WTC11 (cell line): ENCODE data around the gene NT5C. TPM values are rescaled to one million over a fixed set of nuclear protein-coding genes. Genes with fewer than 3 reads are reported as not detected.
A peak's percentile ranks its signal among the peaks of the same experiment; 100 is the strongest.
"Not testable (repeated sequence)": the region's sequence is repeated elsewhere in the genome, so short reads cannot be mapped to it uniquely, and the experiment has no call there.

ENCODE experiments used
- ATAC-seq: fragments of 200-7000 bp; cut with Tn5 transposase; 2 replicates; pipeline ENCODE4 v1.10.0; 2021; ENCODE audit warnings: mild to moderate bottlenecking, moderate library complexity
- CTCF ChIA-PET: fragments of 300-600 bp; sonication (Branson Sonifier 250); formaldehyde crosslinking; loops from one replicate; lab custom pipeline; 2021; ENCODE audit warnings: antibody characterized with exemption; lab: Charles Lee
- POLR2A ChIA-PET: fragments of 350-600 bp; sonication (Branson Sonifier 250); formaldehyde crosslinking; loops from one replicate; lab custom pipeline; 2021; ENCODE audit warnings: antibody characterized with exemption; lab: Charles Lee
- DNase-seq: peaks from one replicate; pipeline ENCODE4 v3.0.0; 2021; ENCODE audit warnings: low spot score
- H3K27ac Mint-ChIP-seq: 2 replicates; pipeline ENCODE4 v1.8.0; 2021; ENCODE audit warnings: mixed read lengths
- H3K27me3 Mint-ChIP-seq: 2 replicates; pipeline ENCODE4 v1.8.0; 2021; ENCODE audit warnings: low read depth, mild to moderate bottlenecking, moderate library complexity, mixed read lengths
- H3K36me3 Mint-ChIP-seq: 2 replicates; pipeline ENCODE4 v1.8.0; 2021; ENCODE audit warnings: mixed read lengths
- H3K4me1 Mint-ChIP-seq: 2 replicates; pipeline ENCODE4 v1.8.0; 2022; ENCODE audit warnings: mixed read lengths
- H3K4me3 Mint-ChIP-seq: 2 replicates; pipeline ENCODE4 v1.8.0; 2021; ENCODE audit warnings: mild to moderate bottlenecking, moderate library complexity, mixed read lengths
- H3K9me3 Mint-ChIP-seq: 2 replicates; pipeline ENCODE4 v1.8.0; 2021; ENCODE audit warnings: mixed read lengths
- ATF1 ChIP-seq: sonication (generic); formaldehyde crosslinking; IDR thresholded peaks from 2 replicates; pipeline ENCODE4 v1.8.1; 2023; ENCODE audit warnings: mild to moderate bottlenecking, moderate library complexity, missing genetic modification reagents
- CREB1 ChIP-seq: sonication (generic); formaldehyde crosslinking; IDR thresholded peaks from 2 replicates; pipeline ENCODE4 v1.8.0; 2023; ENCODE audit warnings: mild to moderate bottlenecking, missing genetic modification reagents
- CREM ChIP-seq: sonication (generic); formaldehyde crosslinking; IDR thresholded peaks from 2 replicates; pipeline ENCODE4 v1.8.1; 2022; ENCODE audit warnings: mild to moderate bottlenecking, missing genetic modification reagents, moderate library complexity
- FOXK1 ChIP-seq: sonication (generic); formaldehyde crosslinking; IDR thresholded peaks from 2 replicates; pipeline ENCODE4 v1.8.0; 2022; ENCODE audit warnings: mild to moderate bottlenecking, moderate library complexity, missing genetic modification reagents
- JAZF1 ChIP-seq: fragments of 250-450 bp; sonication (Bioruptor Pico); IDR thresholded peaks from 2 replicates; pipeline ENCODE4 v1.9.0; 2021; ENCODE audit warnings: moderate library complexity, mild to moderate bottlenecking, inconsistent platforms
- JUN ChIP-seq: sonication (generic); formaldehyde crosslinking; IDR thresholded peaks from 2 replicates; pipeline ENCODE4 v1.8.0; 2023; ENCODE audit warnings: mild to moderate bottlenecking, missing genetic modification reagents
- NFATC4 ChIP-seq: fragments of 250-450 bp; sonication (Bioruptor Pico); IDR thresholded peaks from 2 replicates; pipeline ENCODE4 v1.9.0; 2021; ENCODE audit warnings: mild to moderate bottlenecking
- NFYB ChIP-seq: sonication (generic); formaldehyde crosslinking; conservative IDR thresholded peaks from 2 replicates; pipeline ENCODE4 v1.8.0; 2022; ENCODE audit warnings: low read depth, missing genetic modification reagents
- NR1H2 ChIP-seq: sonication (generic); formaldehyde crosslinking; IDR thresholded peaks from 2 replicates; pipeline ENCODE4 v1.9.0; 2021; ENCODE audit warnings: mild to moderate bottlenecking, moderate library complexity, missing genetic modification reagents
- TEAD1 ChIP-seq: sonication (generic); formaldehyde crosslinking; IDR thresholded peaks from 2 replicates; pipeline ENCODE4 v1.8.0; 2022; ENCODE audit warnings: mild to moderate bottlenecking, missing genetic modification reagents
- ZNF317 ChIP-seq: sonication (generic); formaldehyde crosslinking; IDR thresholded peaks from 2 replicates; pipeline ENCODE4 v1.8.1; 2023; ENCODE audit warnings: low read depth, mild to moderate bottlenecking, moderate library complexity, missing genetic modification reagents, borderline replicate concordance
- ZNF396 ChIP-seq: fragments of 250-450 bp; sonication (Bioruptor Pico); IDR thresholded peaks from 2 replicates; pipeline ENCODE4 v1.8.0; 2021; ENCODE audit warnings: mild to moderate bottlenecking, moderate library complexity, borderline replicate concordance
- total RNA-seq: library from RNA; stranded (reverse); gene quantifications from 3 replicates; pipeline ENCODE4 v1.2.3, GENCODE V29; 2021
- TF ChIP-seq, protein P1 (sequence below): sonication (generic); formaldehyde crosslinking; IDR thresholded peaks from 2 replicates; pipeline ENCODE4 v1.8.1; 2022; ENCODE audit warnings: missing genetic modification reagents, borderline replicate concordance
- TF ChIP-seq, protein P2 (sequence below): fragments of 250-450 bp; sonication (Bioruptor Pico); IDR thresholded peaks from 2 replicates; pipeline ENCODE4 v1.9.0; 2021; ENCODE audit warnings: mild to moderate bottlenecking, borderline replicate concordance

Gene NT5C
- total RNA-seq, 1 experiment from 2014 or later, result 91.0 TPM

GRCh38 chr17:75132018-75133000, 767 bp upstream of the NT5C start:
- H3K9me3 Mint-ChIP-seq, DNase-seq, H3K27me3 Mint-ChIP-seq, ATAC-seq: not testable (repeated sequence)
- Mint-ChIP-seq H3K36me3 (peaks cover 32% of the 10 kb centered on the region), H3K4me1 (peaks cover 20% of the 10 kb centered on the region), H3K27ac (peak overlapping the region; percentile 93), H3K4me3 (peak overlapping the region; percentile 74)
- CTCF ChIA-PET, result interaction anchor here (0.7 to 7.3 kb wide), 27 partner anchors 10 to 280 kb away, joined by 3 to 84 read pairs (median 6); partner anchors contain the start of genes ARMC7, JPT1, MIF4GD and SLC16A5
- POLR2A ChIA-PET, result interaction anchor here (0.7 to 2.1 kb wide), 6 partner anchors 18 to 118 kb away, joined by 3 to 8 read pairs (median 4); partner anchors contain the start of genes ARMC7, ATP5PD and KCTD2

DNA sequence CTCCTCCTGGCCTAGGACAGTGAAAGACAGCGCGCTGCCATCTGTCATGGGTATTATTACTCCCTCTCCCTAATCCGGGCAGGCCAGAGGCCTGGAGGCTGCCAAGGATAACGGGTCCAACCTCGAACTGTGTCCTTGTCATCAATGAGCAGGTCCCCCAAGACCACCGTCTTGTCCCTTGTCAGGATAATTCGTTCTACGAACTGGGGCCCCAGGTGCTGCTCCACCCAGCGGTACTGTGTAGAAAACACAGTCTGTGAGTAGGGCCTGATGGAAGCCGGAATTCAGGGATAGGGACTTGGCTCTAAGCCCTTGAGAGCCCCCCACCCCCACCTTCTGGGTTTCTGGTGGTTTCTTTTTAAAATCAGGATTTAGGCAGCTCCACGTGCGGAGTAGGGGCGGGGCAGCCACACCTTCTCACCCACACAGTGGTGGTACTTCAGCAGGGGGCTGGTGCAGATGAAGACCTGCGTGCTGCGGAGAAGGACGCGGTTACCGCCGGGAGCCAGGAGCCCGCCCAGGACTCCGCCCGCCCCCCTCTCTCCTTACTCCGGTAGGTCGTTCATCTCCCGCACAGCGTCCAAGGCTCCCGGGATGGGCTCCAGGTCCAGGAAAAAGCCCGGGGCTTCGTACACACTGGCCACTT, 787 bp downstream of the NT5C start:
- Mint-ChIP-seq H3K36me3 (peaks cover 19% of the 10 kb centered on the region), H3K9me3 (no peaks in the 10 kb centered on the region), H3K27ac (peak overlapping the region; percentile 87; the same call in 1 of the 2 replicates), H3K4me3 (peak overlapping the region; percentile 84), H3K4me1 (peaks cover 27% of the 10 kb centered on the region), H3K27me3 (no peaks in the 10 kb centered on the region)
- peak; percentile 52 for ATAC-seq
- TF ChIP-seq ZNF396 (CRISPR knock-in tag), result no peak
- TF ChIP-seq ZNF317 (CRISPR knock-in tag), result no peak
- no peak for TF ChIP-seq JAZF1 (CRISPR knock-in tag)
- peak; percentile 75 for DNase-seq
- POLR2A ChIA-PET, result interaction anchor here (0.5 to 2.1 kb wide), 9 partner anchors 17 to 84 kb away, joined by 3 to 8 read pairs (median 3); partner anchors contain the start of genes ARMC7, ATP5PD and KCTD2
- CTCF ChIA-PET, result interaction anchor here (0.6 to 7.3 kb wide), 27 partner anchors 12 to 282 kb away, joined by 3 to 84 read pairs (median 6); partner anchors contain the start of genes ARMC7, HID1, JPT1 and MIF4GD

GRCh38 chr17:75130059-75130631, 1.4 kb downstream of the NT5C start:
- Mint-ChIP-seq H3K4me1 (peaks cover 27% of the 10 kb centered on the region), H3K27ac (peak overlapping the region; percentile 87), H3K4me3 (peak overlapping the region; percentile 84), H3K27me3 (no peaks in the 10 kb centered on the region), H3K9me3 (no peaks in the 10 kb centered on the region)
- ChIA-PET CTCF (interaction anchor here (0.6 to 7.3 kb wide), 13 partner anchors 12 to 169 kb away, joined by 3 to 84 read pairs (median 7); partner anchors contain the start of genes ARMC7, JPT1 and SLC16A5), POLR2A (interaction anchor here (1.0 to 2.1 kb wide), 4 partner anchors 16 to 53 kb away, joined by 3 to 8 read pairs (median 4); partner anchors contain the start of gene ARMC7)
- TF ChIP-seq NR1H2 (CRISPR knock-in tag) (no peak), JUN (CRISPR knock-in tag) (no peak), CREM (CRISPR knock-in tag) (no peak), TEAD1 (no peak), NFATC4 (CRISPR knock-in tag) (no peak), CREB1 (no peak), ATF1 (CRISPR knock-in tag) (no peak), FOXK1 (no peak; the same call in 1 of the 2 replicates), JAZF1 (CRISPR knock-in tag) (no peak), NFYB (CRISPR knock-in tag) (no peak)
- TF ChIP-seq, protein P1, sequence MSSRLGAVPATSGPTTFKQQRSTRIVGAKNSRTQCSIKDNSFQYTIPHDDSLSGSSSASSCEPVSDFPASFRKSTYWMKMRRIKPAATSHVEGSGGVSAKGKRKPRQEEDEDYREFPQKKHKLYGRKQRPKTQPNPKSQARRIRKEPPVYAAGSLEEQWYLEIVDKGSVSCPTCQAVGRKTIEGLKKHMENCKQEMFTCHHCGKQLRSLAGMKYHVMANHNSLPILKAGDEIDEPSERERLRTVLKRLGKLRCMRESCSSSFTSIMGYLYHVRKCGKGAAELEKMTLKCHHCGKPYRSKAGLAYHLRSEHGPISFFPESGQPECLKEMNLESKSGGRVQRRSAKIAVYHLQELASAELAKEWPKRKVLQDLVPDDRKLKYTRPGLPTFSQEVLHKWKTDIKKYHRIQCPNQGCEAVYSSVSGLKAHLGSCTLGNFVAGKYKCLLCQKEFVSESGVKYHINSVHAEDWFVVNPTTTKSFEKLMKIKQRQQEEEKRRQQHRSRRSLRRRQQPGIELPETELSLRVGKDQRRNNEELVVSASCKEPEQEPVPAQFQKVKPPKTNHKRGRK (CRISPR knock-in tag), result no peak
- TF ChIP-seq, protein P2, sequence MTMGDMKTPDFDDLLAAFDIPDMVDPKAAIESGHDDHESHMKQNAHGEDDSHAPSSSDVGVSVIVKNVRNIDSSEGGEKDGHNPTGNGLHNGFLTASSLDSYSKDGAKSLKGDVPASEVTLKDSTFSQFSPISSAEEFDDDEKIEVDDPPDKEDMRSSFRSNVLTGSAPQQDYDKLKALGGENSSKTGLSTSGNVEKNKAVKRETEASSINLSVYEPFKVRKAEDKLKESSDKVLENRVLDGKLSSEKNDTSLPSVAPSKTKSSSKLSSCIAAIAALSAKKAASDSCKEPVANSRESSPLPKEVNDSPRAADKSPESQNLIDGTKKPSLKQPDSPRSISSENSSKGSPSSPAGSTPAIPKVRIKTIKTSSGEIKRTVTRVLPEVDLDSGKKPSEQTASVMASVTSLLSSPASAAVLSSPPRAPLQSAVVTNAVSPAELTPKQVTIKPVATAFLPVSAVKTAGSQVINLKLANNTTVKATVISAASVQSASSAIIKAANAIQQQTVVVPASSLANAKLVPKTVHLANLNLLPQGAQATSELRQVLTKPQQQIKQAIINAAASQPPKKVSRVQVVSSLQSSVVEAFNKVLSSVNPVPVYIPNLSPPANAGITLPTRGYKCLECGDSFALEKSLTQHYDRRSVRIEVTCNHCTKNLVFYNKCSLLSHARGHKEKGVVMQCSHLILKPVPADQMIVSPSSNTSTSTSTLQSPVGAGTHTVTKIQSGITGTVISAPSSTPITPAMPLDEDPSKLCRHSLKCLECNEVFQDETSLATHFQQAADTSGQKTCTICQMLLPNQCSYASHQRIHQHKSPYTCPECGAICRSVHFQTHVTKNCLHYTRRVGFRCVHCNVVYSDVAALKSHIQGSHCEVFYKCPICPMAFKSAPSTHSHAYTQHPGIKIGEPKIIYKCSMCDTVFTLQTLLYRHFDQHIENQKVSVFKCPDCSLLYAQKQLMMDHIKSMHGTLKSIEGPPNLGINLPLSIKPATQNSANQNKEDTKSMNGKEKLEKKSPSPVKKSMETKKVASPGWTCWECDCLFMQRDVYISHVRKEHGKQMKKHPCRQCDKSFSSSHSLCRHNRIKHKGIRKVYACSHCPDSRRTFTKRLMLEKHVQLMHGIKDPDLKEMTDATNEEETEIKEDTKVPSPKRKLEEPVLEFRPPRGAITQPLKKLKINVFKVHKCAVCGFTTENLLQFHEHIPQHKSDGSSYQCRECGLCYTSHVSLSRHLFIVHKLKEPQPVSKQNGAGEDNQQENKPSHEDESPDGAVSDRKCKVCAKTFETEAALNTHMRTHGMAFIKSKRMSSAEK (CRISPR knock-in tag), result no peak
- TF ChIP-seq, all 79 proteins: peak for 0
- DNase-seq (no peak), ATAC-seq (no peak)
- peaks cover 14% of the 10 kb centered on the region for H3K36me3 Mint-ChIP-seq
